ENCODE results near the gene SIM2.

The SIM2 gene

DNA sequence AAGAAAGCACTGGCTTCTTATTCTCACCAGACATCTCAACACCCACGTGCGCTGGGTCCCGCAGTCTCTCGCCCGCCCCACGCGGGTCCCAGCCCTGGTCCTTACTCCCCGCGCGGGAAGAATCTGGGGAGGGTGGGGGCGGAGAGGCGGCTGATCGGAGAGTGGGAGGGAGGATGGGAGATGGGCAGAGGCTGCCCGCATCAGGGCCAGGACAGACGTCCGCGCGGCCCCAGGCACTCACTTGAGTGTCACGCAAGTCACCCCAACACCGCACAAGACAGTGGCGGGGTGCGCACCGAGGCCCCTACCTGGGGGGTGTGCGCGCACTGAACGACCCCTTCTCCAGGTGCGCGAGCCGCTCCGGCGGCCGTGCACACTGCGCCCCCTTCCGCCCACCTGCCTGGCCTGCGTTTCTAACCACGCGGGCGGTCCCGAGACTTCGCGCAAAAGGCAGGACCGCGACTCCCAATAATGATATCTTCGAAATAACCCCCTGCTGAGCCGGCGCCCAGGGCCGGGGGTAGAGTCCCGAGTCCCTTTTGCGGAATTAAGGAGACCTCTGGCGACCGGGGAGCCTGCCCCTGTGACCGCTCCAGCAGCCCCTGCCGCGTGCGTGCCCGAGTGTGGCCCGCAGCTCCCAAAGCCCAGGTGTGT is 6.0 kb upstream of the SIM2 start:
- H3K4me3 ChIP-seq (ENCODE audit: low read length), result no peak overlapping the region
- TF ChIP-seq, protein P1, sequence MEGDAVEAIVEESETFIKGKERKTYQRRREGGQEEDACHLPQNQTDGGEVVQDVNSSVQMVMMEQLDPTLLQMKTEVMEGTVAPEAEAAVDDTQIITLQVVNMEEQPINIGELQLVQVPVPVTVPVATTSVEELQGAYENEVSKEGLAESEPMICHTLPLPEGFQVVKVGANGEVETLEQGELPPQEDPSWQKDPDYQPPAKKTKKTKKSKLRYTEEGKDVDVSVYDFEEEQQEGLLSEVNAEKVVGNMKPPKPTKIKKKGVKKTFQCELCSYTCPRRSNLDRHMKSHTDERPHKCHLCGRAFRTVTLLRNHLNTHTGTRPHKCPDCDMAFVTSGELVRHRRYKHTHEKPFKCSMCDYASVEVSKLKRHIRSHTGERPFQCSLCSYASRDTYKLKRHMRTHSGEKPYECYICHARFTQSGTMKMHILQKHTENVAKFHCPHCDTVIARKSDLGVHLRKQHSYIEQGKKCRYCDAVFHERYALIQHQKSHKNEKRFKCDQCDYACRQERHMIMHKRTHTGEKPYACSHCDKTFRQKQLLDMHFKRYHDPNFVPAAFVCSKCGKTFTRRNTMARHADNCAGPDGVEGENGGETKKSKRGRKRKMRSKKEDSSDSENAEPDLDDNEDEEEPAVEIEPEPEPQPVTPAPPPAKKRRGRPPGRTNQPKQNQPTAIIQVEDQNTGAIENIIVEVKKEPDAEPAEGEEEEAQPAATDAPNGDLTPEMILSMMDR (conservative IDR thresholded peaks at IDR 0.05; ENCODE audit: low read depth, low read length), result peak; percentile 48
- no peak for DNase-seq (ENCODE audit: low read depth)

DNA sequence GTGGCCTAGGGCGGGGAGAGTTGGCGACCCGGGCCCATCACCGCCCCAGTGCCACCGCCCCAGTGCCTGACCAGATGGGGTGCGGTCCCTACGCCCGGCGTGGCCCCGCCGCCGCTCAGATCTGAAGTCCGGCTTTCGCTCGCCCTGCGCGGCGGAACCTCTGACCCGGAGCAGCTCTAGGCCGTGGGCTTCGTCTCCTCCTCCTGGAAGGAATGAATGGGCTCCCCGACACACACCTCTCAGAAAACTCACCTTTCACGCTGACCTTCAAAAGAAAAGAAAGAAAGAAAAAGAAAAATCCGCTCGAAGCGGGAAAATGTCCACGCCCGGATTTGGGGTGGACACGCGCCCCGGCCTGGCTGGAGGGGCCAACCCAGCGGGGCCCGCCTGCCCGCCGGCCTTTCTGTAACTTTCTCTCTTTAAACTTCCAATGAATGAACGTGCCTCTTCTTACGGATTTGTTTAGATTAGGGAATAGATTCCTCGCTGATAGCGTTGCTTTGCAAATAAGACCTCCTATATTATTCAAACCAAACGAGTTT is 5.4 kb upstream of the SIM2 start:
- DNase-seq (ENCODE audit: low read depth), result no peak
- TF ChIP-seq, protein P1 (conservative IDR thresholded peaks at IDR 0.05; ENCODE audit: low read depth, low read length), result peak; percentile 0
- H3K4me3 ChIP-seq (ENCODE audit: low read length), result no peak overlapping the region

DNA sequence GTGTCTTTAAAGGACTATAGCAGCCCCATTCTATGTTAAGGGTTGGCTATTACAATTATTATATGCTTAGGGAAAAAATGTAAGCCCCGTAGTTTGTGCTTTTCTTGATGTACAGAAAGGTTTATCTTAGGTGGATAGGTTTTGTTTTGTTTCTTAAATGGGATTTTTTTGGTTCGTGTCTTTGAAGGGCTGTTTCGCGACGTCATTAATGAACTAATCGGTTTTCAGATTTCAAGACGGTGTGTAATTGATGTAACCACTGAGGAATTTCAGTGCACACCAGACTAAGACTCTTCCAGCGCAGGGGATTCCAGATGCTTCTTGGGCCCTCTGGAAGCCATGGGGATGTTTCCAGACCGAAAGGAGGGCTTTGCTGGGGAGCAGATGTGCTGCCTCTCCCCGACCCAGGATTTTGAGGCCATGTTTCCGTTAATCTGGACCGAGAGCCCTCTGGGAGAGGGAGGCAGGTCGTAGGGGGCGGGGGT is 4.8 kb upstream of the SIM2 start:
- TF ChIP-seq, protein P1 (conservative IDR thresholded peaks at IDR 0.05; ENCODE audit: low read depth, low read length), result no peak
- no peak for DNase-seq (ENCODE audit: low read depth)
- no peak overlapping the region for H3K4me3 ChIP-seq (ENCODE audit: low read length)

DNA sequence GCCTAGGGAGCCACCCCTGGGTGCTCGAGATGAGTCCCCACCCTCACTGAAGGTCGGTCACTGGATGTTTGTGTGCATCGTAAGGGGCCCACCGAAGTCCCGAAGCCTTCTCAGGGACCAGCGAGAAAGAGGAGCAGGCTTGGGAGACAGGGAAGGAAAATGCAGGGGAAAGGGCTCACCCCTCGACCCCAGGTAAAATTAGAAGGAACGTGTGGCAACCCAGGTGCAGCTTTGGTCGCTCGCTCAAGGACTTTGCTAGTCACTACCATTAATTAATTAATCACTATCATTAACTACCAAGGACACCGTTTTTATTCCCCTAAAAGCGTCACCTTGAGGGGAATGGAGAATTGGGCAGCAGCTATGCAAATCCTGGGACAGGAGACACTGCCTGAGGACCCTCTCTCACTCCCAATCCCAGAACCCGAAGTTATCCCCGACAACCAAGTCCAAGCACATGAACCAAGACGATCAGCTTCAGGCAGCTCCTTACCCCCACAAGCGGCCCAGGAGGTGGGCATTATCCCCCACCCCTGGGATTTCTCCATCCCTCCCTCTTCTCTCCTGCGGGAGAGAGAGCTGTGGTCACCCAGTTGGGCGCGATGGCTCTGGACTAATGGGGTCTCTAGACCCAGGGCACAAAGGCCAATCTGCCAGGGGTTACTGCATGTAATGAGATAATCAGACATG is 4.2 kb upstream of the SIM2 start:
- no peak for DNase-seq (ENCODE audit: low read depth)
- TF ChIP-seq, protein P1 (conservative IDR thresholded peaks at IDR 0.05; ENCODE audit: low read depth, low read length), result no peak
- no peak overlapping the region for H3K4me3 ChIP-seq (ENCODE audit: low read length)

DNA sequence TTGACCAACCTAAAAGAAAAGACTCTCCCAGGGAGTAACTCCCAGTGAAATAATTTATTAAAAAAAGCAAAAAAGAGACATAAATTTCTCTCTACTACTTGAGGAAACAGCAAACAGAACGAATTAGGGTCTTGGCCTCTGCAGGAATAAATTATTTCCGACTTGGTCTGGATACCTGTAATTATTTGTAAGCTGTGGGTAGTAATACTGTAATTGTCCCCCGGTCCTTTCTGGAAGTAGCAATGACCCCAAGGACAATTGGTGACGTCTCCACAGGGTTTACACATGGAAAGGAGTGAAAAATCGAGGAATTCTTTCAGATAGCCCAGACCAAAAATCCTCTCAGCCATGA is 3.7 kb upstream of the SIM2 start:
- TF ChIP-seq, protein P1 (conservative IDR thresholded peaks at IDR 0.05; ENCODE audit: low read depth, low read length), result no peak
- DNase-seq (ENCODE audit: low read depth), result no peak
- no peak overlapping the region for H3K4me3 ChIP-seq (ENCODE audit: low read length)

DNA sequence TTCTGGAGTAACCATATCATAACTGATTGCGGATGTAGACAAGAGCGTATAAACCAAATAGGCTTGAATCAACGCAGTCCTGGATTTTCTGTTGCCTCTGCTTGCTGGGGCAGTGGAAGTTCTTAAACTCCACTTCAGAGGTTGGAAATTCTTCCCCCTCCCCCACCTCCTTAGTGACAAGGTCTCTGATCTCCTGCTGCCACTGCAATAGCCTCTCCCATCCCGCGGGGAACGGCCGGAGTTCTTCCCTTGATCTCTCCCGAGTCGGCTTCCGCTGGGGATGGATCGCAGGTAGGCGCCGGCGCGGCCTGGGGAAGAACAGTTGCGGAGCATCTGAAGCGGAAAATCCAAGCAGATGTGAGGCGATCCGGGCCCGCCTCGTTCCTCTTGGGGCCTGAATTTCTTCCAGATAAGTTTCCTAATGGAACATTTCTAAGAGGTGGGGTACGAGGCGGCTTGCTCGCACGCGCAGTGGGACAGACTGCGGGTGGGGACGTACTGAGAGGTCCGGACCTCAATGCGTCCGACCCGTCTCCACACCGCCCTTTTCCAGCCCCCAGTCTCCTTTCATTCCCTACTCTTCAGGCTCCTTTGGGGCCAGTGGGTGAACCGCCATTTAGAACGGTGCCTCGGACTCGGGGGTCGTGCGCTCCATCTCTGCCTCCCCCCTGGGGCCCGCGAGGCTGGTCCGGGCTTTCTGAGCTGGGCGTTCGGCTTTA is 3.1 kb upstream of the SIM2 start:
- no peak for DNase-seq (ENCODE audit: low read depth)
- TF ChIP-seq, protein P1 (conservative IDR thresholded peaks at IDR 0.05; ENCODE audit: low read depth, low read length), result no peak
- H3K4me3 ChIP-seq (ENCODE audit: low read length), result no peak overlapping the region

Measured in retinal pigment epithelial cell (primary cell).